ENCODE data around the gene ALDH16A1. TPM values are rescaled to one million over a fixed set of nuclear protein-coding genes. Genes with fewer than 3 reads are reported as not detected.

The ALDH16A1 gene
- total RNA-seq, 4 donors from 2014 or later: 35.4 to 80.4 (median 50.3) TPM

DNA sequence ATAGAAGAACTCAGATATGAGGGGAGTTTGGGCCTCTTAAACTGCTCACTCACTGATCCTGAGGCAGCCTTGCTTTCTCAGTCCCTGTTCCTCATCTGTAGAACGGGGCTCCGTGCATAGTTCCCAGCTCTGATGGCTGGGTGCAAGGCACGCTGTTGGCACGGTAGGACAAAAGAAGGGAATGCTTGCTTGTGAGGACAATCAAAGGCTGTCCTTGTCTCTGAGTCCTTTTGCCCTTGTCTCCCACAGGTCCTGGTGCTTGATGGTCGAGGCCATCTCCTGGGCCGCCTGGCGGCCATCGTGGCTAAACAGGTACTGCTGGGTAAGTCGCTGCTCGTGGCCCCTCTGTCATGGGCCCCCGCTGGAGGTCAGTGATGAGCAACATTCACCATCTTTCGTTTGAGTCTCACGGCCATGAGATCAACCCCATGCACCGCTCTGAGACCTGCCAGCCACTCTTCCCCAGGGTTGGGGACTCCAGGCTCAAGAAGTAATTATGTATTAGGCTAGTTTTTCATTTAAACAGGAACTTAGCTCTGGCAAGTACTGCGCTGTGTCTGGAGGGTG, 36.7 kb downstream of the ALDH16A1 start:
- TF ChIP-seq, protein P1, sequence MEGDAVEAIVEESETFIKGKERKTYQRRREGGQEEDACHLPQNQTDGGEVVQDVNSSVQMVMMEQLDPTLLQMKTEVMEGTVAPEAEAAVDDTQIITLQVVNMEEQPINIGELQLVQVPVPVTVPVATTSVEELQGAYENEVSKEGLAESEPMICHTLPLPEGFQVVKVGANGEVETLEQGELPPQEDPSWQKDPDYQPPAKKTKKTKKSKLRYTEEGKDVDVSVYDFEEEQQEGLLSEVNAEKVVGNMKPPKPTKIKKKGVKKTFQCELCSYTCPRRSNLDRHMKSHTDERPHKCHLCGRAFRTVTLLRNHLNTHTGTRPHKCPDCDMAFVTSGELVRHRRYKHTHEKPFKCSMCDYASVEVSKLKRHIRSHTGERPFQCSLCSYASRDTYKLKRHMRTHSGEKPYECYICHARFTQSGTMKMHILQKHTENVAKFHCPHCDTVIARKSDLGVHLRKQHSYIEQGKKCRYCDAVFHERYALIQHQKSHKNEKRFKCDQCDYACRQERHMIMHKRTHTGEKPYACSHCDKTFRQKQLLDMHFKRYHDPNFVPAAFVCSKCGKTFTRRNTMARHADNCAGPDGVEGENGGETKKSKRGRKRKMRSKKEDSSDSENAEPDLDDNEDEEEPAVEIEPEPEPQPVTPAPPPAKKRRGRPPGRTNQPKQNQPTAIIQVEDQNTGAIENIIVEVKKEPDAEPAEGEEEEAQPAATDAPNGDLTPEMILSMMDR (IDR thresholded peaks at IDR 0.05; ENCODE audit: low read depth): no peak

DNA sequence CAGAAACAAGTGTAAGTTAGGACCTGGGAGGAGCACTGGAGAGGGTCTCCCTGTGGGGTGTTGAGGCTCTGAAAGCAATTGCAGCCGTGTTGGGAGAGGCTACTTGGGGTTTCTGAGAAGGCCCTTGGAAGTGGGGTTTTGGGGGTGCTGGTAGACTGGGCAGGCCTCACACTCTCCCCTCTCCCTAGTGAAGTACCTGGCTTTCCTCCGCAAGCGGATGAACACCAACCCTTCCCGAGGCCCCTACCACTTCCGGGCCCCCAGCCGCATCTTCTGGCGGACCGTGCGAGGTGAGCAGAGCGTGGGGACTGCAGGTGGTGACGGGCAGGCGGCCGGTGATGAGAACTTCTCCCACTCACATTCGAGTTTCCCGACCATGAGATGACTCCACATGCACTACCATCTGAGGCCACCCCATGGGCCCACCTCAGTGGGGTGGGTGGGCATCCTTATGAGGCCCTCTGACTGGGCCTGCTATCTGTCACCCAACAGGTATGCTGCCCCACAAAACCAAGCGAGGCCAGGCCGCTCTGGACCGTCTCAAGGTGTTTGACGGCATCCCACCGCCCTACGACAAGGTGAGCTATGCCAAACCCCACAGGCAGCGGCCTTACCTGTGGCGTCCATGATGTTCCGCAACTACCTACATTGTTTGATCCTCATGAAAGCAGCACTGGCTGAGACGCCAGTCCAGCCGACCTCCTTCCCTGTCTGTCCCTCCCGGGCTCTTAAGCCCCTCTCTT, 37.4 kb downstream of the ALDH16A1 start:
- TF ChIP-seq, protein P1 (IDR thresholded peaks at IDR 0.05; ENCODE audit: low read depth): no peak

DNA sequence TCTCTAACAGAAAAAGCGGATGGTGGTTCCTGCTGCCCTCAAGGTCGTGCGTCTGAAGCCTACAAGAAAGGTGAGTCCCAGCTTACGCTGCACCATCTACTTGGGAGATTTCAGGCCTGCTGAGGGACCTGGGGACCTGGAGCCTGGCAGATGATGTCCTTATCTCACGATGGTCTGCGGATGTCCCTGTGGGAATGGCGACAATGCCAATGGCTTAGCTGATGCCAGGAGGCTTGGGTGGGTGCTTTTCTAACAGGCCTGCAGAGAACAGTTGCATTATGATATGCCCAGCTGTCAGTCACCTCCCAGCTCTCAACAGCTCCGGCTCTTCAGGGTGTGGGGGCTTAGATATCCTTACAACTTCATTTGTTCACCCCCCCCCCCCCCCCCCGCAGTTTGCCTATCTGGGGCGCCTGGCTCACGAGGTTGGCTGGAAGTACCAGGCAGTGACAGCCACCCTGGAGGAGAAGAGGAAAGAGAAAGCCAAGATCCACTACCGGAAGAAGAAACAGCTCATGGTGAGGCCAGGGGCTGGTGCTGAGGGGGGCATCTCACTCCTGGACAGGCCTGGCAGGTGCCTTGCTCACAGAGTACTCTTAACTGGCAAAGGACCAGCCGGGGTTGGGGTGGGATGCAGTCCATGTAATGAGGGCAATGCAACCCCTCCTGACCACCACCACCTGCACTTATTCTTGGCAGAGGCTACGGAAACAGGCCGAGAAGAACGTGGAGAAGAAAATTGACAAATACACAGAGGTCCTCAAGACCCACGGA, 38.2 kb downstream of the ALDH16A1 start:
- TF ChIP-seq, protein P1 (IDR thresholded peaks at IDR 0.05; ENCODE audit: low read depth): no peak

DNA sequence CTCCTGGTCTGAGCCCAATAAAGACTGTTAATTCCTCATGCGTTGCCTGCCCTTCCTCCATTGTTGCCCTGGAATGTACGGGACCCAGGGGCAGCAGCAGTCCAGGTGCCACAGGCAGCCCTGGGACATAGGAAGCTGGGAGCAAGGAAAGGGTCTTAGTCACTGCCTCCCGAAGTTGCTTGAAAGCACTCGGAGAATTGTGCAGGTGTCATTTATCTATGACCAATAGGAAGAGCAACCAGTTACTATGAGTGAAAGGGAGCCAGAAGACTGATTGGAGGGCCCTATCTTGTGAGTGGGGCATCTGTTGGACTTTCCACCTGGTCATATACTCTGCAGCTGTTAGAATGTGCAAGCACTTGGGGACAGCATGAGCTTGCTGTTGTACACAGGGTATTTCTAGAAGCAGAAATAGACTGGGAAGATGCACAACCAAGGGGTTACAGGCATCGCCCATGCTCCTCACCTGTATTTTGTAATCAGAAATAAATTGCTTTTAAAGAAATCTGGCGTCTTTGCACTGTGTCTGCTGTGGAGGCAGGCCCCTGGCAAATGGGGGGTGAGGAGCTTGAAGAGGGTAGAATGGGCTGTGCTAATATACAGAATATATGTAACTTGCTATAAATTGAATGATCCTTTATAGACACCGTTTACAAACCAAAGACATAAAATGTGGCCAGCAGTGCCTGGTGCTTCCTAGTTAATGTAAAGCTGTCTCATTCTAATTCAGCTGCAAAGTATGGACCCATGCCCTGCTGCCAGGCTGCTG, 39.0 kb downstream of the ALDH16A1 start:
- TF ChIP-seq, protein P1 (IDR thresholded peaks at IDR 0.05; ENCODE audit: low read depth): no peak

DNA sequence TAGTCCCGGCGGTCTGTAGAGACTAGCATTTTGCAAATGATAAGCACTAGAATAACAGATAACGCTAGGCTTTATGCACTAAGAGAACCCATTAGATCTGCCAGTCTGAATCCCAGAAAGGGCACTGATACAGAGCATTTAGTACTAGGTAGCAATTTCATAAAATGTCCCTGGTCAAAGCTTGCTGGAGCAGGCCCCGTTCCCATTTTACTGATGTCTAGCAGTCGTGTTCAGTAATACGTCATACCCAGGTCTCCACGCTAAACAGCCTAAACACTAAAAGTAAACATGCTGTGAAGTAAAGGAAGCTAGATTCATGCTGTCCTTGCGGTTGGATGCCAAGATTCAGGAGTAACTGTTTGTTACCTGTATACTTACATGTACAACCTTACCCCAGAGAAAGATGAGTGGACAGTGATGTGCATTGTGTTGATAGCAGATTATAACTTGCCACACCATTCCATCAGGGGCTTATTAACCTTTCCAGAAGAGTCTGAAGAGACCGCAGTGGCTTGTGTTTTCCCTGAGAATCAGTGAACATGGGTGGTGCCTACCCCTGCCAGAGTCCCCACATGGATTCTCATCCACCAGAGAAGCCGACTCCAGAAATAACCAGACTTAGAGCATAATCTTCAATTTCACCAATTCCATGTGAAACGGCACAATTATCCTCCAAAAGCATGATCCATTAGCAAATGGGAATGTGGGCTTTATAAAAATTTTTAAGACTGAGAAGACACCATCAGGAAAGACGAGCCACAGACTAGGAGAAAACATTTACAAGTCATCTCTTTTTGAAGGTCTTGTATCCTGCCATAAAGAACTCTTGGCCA, 39.8 kb downstream of the ALDH16A1 start:
- TF ChIP-seq, protein P1 (IDR thresholded peaks at IDR 0.05; ENCODE audit: low read depth): no peak

DNA sequence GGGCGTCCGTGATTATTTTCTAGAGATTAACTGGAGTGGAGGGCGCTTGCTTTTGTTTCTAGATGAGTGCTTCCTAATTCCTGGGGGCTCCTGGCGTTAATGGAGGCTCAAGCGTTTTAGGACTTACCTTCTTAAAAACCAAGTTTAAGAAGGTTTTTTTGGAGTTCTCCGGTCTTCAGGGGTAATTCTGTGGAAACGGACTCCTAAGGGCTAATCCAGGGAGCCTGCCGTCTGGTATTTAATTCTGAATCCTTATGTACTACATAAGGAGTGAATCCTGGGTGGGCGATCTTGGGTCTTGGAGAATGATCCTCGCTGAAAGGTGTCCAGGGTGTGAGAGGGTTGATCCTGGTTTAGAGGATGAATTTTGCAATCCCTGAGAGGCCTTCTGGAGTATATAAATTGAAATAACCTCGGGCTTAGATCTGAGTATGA, 43.6 kb downstream of the ALDH16A1 start:
- TF ChIP-seq, protein P1 (IDR thresholded peaks at IDR 0.05; ENCODE audit: low read depth): no peak
